ACC112 (cell line): ENCODE data around the gene CASR.

Experiments used
- H2AFZ ChIP-seq: fragments of 200-600 bp; sonication (generic); one replicate; pipeline ENCODE4 v1.6.0; 2017; ENCODE audit warnings: antibody characterized with exemption, low read length; ENCODE audit not compliant: unreplicated experiment
- H3K27ac ChIP-seq: fragments of 200-600 bp; sonication (generic); 2 replicates; pipeline ENCODE4 v1.5.1; 2014; ENCODE audit warnings: low read depth, mild to moderate bottlenecking, antibody characterized with exemption, low read length, moderate library complexity
- H3K27me3 ChIP-seq: fragments of 200-600 bp; sonication (generic); 2 replicates; pipeline ENCODE4 v1.6.1; 2014; ENCODE audit warnings: mild to moderate bottlenecking, antibody characterized with exemption, low read length, moderate library complexity, mixed read lengths; ENCODE audit not compliant: insufficient read depth
- H3K36me3 ChIP-seq: fragments of 200-600 bp; sonication (generic); 2 replicates; pipeline ENCODE4 v1.6.1; 2016; ENCODE audit warnings: mild to moderate bottlenecking, antibody characterized with exemption, low read length, moderate library complexity, mixed read lengths; ENCODE audit not compliant: insufficient read depth
- H3K4me1 ChIP-seq: fragments of 200-600 bp; sonication (generic); one replicate; pipeline ENCODE4 v1.6.1; 2016; ENCODE audit warnings: low read length, mixed read lengths; ENCODE audit not compliant: insufficient read depth, unreplicated experiment, control insufficient read depth
- H3K4me3 ChIP-seq: fragments of 200-600 bp; sonication (generic); 2 replicates; pipeline ENCODE4 v1.5.1; 2014; ENCODE audit warnings: mild to moderate bottlenecking, low read depth, low read length
- H3K79me2 ChIP-seq: fragments of 200-600 bp; sonication (generic); one replicate; pipeline ENCODE4 v1.6.0; 2016; ENCODE audit warnings: low read length; ENCODE audit not compliant: control insufficient read depth, unreplicated experiment, insufficient read depth

The CASR gene

DNA sequence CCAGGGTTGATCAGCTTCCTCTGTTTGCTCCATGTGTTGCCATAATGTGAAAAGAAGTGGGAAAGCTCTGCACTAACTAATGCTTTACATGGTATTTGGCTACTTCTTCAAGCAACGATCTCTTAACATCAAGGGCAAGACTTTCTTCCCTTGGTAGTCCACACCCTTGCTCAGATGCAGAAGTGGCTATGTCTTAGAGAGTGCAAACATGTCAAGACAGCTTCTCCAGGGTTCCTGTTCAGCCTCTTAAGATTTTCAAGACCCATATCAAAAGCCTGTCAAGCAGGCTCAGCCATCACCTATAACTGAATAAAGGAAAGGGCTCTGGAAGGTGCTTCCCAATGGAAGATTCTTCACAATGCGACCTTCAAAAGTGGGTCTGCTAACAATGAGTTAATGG, 76.7 kb downstream of the CASR start:
- H3K27ac ChIP-seq: no peak overlapping the region
- H3K4me3 ChIP-seq: no peak overlapping the region
- no peaks in the 10 kb centered on the region for H3K4me1 ChIP-seq
- H3K36me3 ChIP-seq: no peaks in the 10 kb centered on the region
- no peak overlapping the region for H2AFZ ChIP-seq
- peaks cover 52% of the 10 kb centered on the region for H3K27me3 ChIP-seq
- no peaks in the 10 kb centered on the region for H3K79me2 ChIP-seq

DNA sequence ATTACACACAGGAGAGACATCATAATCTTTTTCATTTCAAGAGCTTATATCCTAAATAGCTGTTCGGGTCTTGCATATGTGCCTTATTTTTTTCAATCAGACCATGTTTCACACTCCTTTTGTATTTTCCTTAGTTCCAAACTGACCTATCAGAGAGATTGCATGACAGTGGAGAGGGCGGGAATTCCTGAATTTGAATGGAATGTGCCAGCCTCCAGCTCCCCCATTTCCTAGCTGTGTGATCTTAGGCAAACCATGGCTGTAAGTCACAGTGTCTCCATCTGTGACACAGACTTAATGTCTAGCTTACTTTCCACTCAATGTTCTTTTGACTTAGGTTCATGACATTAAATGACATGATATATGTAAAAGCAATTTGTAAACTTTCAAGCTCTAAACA, 79.6 kb downstream of the CASR start:
- no peak overlapping the region for H2AFZ ChIP-seq
- no peaks in the 10 kb centered on the region for H3K36me3 ChIP-seq
- no peaks in the 10 kb centered on the region for H3K79me2 ChIP-seq
- H3K4me3 ChIP-seq: no peak overlapping the region
- H3K27ac ChIP-seq: no peak overlapping the region
- H3K4me1 ChIP-seq: no peaks in the 10 kb centered on the region
- peaks cover 57% of the 10 kb centered on the region for H3K27me3 ChIP-seq

DNA sequence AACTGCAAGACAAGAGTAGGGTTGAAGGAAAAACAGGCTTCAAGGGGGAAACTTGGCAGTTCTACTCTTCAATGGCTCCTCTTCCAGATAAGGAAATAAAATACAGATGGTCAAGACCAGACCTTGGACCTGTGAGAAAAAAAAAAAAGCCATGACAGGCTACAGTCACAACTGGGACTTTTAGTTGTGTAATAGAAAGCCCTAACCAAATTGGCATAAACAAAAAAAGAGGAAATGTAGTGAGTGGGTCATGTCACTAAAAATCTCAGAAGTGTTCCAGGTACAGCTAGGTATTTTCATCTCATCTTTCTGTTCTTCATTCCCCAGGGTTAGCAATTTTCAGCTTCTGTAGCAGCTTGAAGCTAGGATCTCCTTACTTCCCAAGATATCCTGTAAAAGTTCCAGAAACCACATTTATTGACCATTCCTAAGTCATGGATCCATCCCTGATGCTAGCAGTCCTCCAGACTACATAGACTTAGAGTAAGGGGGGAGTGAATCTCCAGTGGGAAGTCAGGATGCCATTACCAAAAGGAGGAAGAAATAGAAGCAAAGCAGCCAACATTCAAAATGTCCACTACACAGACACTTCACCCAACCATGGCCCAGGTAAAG, 80.6 kb downstream of the CASR start:
- Histone ChIP-seq H3K27ac (no peak overlapping the region), H3K79me2 (no peaks in the 10 kb centered on the region), H3K4me1 (no peaks in the 10 kb centered on the region), H3K4me3 (no peak overlapping the region), H3K36me3 (no peaks in the 10 kb centered on the region), H3K27me3 (peaks cover 57% of the 10 kb centered on the region), H2AFZ (no peak overlapping the region)

DNA sequence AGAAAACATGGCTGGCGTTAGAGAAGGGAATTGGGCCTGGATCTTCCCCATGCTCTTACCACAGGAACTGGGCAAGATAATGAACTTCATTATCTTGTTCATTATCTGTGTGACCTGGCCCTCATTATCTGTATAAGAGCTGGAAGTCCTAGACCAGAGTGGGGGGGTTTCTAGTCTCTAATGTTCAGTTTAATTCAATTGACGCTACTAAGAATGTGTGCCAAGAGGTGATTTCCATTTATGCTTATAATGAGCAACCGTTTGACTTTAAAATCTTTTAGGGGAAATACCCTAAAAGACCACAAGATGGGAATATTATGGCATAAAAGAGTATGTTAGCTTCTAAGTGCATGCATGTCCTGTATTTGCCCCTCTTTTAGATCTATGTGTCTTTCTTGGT, 82.5 kb downstream of the CASR start:
- Histone ChIP-seq H2AFZ (no peak overlapping the region), H3K27ac (no peak overlapping the region), H3K27me3 (peaks cover 46% of the 10 kb centered on the region), H3K79me2 (no peaks in the 10 kb centered on the region), H3K36me3 (no peaks in the 10 kb centered on the region), H3K4me3 (no peak overlapping the region), H3K4me1 (no peaks in the 10 kb centered on the region)

DNA sequence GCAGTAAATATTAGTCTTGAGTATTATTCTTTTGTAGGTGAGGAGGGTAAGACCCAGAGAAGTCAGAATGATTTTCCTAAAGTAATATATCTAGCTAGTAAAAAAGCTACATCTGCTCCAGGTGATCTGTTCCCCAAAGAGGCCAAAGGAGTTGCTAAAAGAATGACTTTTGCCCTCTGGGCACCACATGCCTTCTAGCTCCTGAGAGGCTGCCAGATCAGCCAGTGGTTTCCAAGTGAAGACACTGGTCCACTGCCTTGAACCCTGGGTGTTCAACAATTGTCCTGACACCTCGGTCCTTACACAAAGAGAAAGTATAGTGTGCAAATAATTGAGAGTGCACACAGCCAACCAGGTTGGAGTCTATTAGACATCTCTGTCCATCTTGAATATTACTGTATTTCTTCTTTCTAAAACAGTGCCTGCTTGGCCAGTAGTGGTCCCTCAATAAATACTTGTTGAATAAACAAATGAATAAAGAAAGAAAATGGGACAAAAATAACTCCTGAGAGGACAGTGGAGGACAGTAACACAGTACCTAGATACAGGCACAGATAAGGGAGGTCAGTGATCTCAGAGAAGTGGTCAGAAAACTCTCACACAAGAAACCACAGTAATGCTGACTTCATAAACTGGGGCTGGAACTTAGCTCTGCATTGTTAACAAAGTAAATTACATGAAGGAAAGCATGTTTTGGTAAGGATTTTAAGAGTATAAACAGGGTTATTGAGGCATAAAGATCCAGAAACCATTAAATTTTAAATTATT, 85.0 kb downstream of the CASR start:
- no peak overlapping the region for H3K27ac ChIP-seq
- peaks cover 24% of the 10 kb centered on the region for H3K27me3 ChIP-seq
- no peaks in the 10 kb centered on the region for H3K36me3 ChIP-seq
- H3K4me1 ChIP-seq: no peaks in the 10 kb centered on the region
- no peak overlapping the region for H2AFZ ChIP-seq
- H3K79me2 ChIP-seq: no peaks in the 10 kb centered on the region
- H3K4me3 ChIP-seq: no peak overlapping the region

DNA sequence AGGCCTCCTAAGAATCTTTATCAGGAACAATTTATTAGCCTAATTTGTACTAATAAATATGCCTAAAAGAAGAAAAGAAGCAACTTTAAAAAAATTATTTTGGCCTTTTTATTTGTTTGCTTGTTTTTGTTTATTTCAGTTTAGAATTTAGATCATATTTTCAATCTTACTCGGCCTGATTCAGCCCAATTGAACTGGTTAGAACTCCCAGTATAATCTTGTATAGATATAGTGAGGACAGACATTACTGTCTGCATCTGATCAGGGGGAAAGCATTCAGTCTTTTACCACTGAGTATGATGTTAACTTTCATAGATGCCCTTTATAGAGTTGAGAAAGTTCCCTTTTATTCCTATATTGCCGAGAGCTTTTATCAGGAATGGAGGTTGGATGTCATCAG, 85.6 kb downstream of the CASR start:
- Histone ChIP-seq H3K27ac (no peak overlapping the region), H3K4me3 (no peak overlapping the region), H3K79me2 (no peaks in the 10 kb centered on the region)

DNA sequence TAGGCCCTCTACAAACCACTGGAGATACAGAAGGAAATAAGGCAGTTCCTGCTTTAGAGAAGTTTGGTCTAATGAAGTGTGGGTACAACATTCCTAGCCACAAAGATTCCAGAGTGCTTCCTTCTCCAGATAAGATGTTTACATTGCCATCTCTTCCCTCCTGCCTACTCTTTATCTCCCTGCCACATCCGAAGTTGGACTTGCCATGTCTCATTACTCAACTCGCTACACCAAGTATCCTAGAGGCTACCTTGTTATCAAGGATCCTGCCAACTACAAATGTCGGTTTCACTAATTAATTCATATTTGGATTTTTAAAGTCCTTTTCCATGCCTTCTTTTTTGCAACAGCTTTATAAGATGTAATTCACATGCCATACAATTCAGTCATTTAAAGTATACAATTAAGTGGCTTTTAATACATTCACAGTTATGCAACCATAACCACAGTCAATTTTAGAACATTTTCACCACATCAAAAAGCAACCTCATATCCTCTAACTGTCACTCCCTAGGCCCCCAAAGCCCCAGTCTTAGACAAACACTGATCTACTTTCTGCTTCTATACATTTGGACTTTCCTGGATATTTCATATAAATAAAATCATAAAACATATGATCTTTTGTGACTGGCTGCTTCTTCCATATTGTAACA, 87.9 kb downstream of the CASR start:
- no peaks in the 10 kb centered on the region for H3K79me2 ChIP-seq
- no peak overlapping the region for H3K27ac ChIP-seq
- H3K36me3 ChIP-seq: no peaks in the 10 kb centered on the region
- H3K4me3 ChIP-seq: no peak overlapping the region
- H3K4me1 ChIP-seq: no peaks in the 10 kb centered on the region
- H3K27me3 ChIP-seq: peaks cover 3% of the 10 kb centered on the region
- no peak overlapping the region for H2AFZ ChIP-seq

More for the DNA sequence above, 85.6 kb downstream of the CASR start:
- H3K4me1 ChIP-seq: no peaks in the 10 kb centered on the region
- H3K36me3 ChIP-seq: no peaks in the 10 kb centered on the region
- H3K27me3 ChIP-seq: peaks cover 18% of the 10 kb centered on the region
- H2AFZ ChIP-seq: no peak overlapping the region

DNA sequence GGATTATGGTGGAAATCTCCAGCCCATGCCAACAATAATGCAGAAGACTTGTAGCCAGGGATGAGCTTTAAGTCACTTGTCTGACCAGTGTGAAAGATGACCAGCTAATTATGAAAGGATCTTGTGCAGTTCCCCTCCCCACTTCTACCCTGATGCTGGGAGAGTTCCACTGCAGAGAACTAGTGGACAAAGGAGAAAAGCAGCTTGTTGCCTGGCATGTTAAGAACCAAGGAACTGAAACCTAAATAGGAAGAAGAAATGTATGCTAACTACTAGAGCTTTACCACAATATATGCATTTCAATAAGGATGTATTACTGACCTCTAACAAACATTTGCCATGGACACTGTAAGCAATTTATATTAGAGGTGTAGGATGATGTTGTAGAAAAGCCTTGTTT, 89.4 kb downstream of the CASR start:
- H3K36me3 ChIP-seq: no peaks in the 10 kb centered on the region
- H3K4me3 ChIP-seq: no peak overlapping the region
- H3K79me2 ChIP-seq: no peaks in the 10 kb centered on the region
- H3K27me3 ChIP-seq: peaks cover 3% of the 10 kb centered on the region
- H3K4me1 ChIP-seq: no peaks in the 10 kb centered on the region
- no peak overlapping the region for H2AFZ ChIP-seq
- no peak overlapping the region for H3K27ac ChIP-seq

DNA sequence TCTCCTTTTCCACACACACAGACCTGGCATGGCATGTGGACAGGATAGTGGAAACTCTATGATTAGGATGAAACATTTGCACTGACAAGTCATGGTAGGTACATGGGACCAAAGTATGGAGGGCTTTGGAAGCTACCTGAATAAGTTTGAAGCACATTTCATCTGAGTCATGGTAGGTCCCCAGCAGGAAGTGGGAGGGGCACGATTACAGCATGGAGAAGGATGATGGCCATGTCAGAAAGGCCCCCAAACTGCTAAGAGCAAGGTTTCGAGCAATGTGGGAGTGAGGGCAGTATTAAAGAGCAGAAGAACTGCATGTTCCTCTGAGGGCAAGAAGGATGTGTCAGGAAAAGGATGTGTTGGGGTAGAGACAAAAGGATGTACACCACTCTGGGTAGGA, 90.0 kb downstream of the CASR start:
- Histone ChIP-seq H3K4me1 (no peaks in the 10 kb centered on the region), H2AFZ (no peak overlapping the region), H3K27ac (no peak overlapping the region), H3K36me3 (no peaks in the 10 kb centered on the region), H3K79me2 (no peaks in the 10 kb centered on the region), H3K4me3 (no peak overlapping the region), H3K27me3 (peaks cover 8% of the 10 kb centered on the region)

DNA sequence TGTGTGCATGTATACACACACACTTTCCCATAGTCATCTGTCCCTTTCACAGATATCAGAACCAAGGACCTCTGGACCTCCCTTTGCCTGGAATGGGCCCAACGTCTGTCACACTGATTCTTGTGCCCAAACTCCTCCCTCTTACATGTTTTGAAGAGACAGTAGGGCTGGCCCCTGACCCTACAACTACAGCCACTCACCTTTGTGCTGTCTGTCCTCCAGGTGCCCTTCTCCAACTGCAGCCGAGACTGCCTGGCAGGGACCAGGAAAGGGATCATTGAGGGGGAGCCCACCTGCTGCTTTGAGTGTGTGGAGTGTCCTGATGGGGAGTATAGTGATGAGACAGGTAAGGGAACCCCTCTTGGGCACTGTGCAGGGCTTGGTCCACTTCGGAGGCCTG, 98.4 kb downstream of the CASR start:
- Histone ChIP-seq H3K79me2 (no peaks in the 10 kb centered on the region), H3K27ac (no peak overlapping the region), H2AFZ (no peak overlapping the region), H3K27me3 (peaks cover 64% of the 10 kb centered on the region), H3K4me1 (no peaks in the 10 kb centered on the region), H3K4me3 (no peak overlapping the region), H3K36me3 (no peaks in the 10 kb centered on the region)
